GM12891 (cell line): Measurements from ENCODE around the gene EFCAB12.
A peak's percentile ranks its signal among the peaks of the same experiment; 100 is the strongest.

Source experiments
- DNase-seq: peaks from one replicate; pipeline ENCODE4 v3.0.0; 2011; ENCODE audit warnings: low spot score; ENCODE audit not compliant: insufficient read length
- FAIRE-seq: peaks from 2 replicates; lab custom pipeline; 2011; peaks lifted over from hg19 to GRCh38; lab: Jason Lieb, UNC
- PAX5 ChIP-seq: IDR thresholded peaks from 2 replicates; pipeline ENCODE4 v1.6.1; 2011; ENCODE audit warnings: low read length, moderate library complexity, mild to moderate bottlenecking; ENCODE audit not compliant: insufficient read depth, severe bottlenecking
- POLR2A ChIP-seq: IDR thresholded peaks from 2 replicates; pipeline ENCODE4 v1.6.1; 2011; ENCODE audit warnings: low read depth, low read length, control low read depth
- POLR2AphosphoS5 ChIP-seq: IDR thresholded peaks from 2 replicates; pipeline ENCODE4 v1.6.1; 2011; ENCODE audit warnings: low read depth, low read length, control low read depth
- POU2F2 ChIP-seq: IDR thresholded peaks from 2 replicates; pipeline ENCODE4 v1.6.1; 2011; ENCODE audit warnings: low read depth, mild to moderate bottlenecking, control low read depth, low read length, moderate library complexity
- SPI1 ChIP-seq: IDR thresholded peaks from 2 replicates; pipeline ENCODE4 v1.6.1; 2011; ENCODE audit warnings: low read depth, low read length, control low read depth
- TAF1 ChIP-seq: IDR thresholded peaks from 2 replicates; pipeline ENCODE4 v1.6.1; 2011; ENCODE audit warnings: low read depth, low read length, control low read depth

Gene EFCAB12

GRCh38 chr3:129439226-129439816 lies 10.9 kb upstream of the EFCAB12 start:
- FAIRE-seq (no peak), DNase-seq (peak; percentile 38)
- no peak for TF ChIP-seq POLR2AphosphoS5
- TF ChIP-seq SPI1, result peak; percentile 65

- DNase-seq, result no peak
- no peak for FAIRE-seq
- TF ChIP-seq POLR2AphosphoS5, result no peak
- no peak for TF ChIP-seq PAX5
- no peak for TF ChIP-seq POU2F2
- TF ChIP-seq POLR2A, result no peak
- TF ChIP-seq SPI1, result no peak
- no peak for TF ChIP-seq TAF1
These were observed 6.9 kb upstream of the EFCAB12 start for GRCh38 chr3:129435367-129435766.

- TF ChIP-seq POU2F2, result no peak
- TF ChIP-seq POLR2A, result no peak
- no peak for TF ChIP-seq POLR2AphosphoS5
- TF ChIP-seq SPI1, result no peak
- TF ChIP-seq PAX5, result no peak
- TF ChIP-seq TAF1, result no peak
- DNase-seq (no peak), FAIRE-seq (no peak)
These were observed 5.7 kb upstream of the EFCAB12 start for GRCh38 chr3:129434140-129434539.

GRCh38 chr3:129433565-129433964 lies 5.1 kb upstream of the EFCAB12 start:
- TF ChIP-seq POLR2AphosphoS5 (no peak), POLR2A (no peak), PAX5 (no peak), SPI1 (no peak), TAF1 (no peak), POU2F2 (no peak)
- DNase-seq (no peak), FAIRE-seq (no peak)

GRCh38 chr3:129432671-129433070 lies 4.2 kb upstream of the EFCAB12 start:
- FAIRE-seq (no peak), DNase-seq (no peak)
- TF ChIP-seq TAF1 (no peak), POU2F2 (no peak), SPI1 (no peak), PAX5 (no peak), POLR2AphosphoS5 (no peak), POLR2A (no peak)

DNA sequence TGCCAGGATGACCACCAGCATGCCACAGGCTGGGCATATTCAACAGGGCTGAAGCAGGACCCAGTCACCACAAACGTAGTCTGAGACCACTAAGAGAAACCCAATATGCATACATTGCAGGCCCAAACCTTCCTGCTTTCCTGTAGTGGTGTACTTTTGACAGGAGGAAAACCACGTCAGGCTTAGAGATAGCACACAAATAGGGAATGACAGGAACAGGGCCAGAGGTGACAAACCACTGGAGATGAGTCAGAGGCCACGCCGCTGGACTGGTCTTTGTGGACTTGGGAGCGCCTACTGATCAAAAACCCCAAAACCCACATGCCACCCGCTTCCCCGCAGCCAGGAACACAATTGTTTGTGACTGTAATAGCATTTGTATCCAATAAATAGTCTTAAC lies 3.6 kb upstream of the EFCAB12 start:
- no peak for DNase-seq
- TF ChIP-seq POLR2AphosphoS5 (no peak), SPI1 (no peak), PAX5 (no peak), POU2F2 (no peak), POLR2A (no peak), TAF1 (no peak)
- FAIRE-seq, result no peak

DNA sequence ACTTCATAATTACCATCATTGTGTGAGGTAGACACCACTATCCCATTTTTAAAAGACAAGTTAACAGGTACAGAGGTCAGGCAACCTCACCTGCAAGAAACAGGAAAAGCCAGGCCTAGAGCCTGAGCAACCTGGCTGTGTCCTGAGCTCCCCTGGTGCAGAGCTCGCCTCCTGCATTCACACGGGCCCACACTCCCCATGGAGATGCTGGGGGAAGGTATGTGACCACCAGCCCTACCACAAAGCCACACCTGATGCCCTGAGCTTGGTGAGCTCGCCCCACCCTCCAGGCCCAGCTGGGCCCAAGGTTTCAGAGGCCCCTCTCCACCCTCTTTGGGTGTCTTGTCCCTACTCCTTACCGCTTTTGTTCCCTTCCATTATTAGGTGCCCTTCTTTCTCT lies 1.2 kb upstream of the EFCAB12 start:
- FAIRE-seq, result no peak
- TF ChIP-seq POLR2AphosphoS5, result peak; percentile 38; the same call in 1 of the 2 replicates
- TF ChIP-seq TAF1, result no peak
- no peak for TF ChIP-seq PAX5
- DNase-seq, result no peak

DNA sequence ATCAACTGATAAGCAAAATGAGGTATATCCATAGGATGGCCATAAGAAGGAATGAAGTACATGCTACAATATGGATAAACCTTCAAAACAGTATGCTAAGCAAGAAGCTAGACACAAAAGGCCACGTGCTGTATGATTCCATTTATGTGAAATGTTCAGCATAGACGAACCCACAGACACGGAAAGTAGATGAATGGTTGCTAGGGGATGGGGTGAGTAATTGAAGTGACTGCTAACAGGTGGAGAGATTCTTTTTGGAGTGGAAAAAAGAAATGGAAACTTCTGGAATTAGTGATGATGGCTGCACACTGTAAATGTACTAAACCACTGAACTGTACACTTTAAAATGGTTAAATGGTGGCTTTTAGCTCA lies 630 bp upstream of the EFCAB12 start:
- no peak for TF ChIP-seq POLR2AphosphoS5
- FAIRE-seq (peak; percentile 41), DNase-seq (no peak)

DNA sequence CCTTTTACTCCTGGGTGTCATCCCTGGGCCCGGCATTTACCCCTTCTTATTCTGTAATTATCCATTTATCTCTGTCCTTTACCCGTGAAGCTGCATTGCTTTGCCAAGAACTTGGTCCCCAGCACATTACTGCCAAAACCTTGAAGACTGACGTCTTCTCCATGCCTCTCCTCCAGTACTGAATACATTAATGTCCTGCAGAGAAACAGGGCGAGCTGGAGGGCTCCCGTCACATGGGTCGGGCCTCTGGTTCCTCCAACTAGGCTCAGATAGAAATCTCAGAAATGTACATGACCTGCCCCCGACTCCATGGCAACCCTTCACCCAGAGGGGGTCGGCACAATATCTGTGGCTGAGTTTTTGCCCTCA lies 445 bp downstream of the EFCAB12 start:
- no peak for FAIRE-seq

DNA sequence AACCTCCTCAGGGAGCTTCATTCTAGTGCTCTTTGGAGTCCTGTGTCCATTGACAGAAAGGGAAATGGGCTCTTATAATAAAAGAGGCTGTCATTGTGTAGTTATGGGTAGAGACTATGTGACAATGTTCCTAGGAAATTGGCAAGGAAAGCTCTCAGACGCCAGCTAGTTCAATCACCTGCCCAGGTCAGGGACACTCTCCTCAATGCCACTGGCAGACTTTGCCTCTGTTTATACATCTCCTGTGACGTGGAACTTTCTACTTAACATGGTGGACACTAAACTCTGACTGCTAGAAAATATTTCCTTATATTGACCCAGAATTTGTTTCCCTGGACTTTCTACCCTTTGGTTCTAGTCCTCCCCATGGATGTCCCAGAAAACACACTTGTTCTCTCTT lies 2.8 kb downstream of the EFCAB12 start:
- no peak for FAIRE-seq
- TF ChIP-seq POU2F2 (no peak), POLR2A (no peak)

More for the DNA sequence above, 445 bp downstream of the EFCAB12 start:
- no peak for DNase-seq
- TF ChIP-seq PAX5 (no peak), POLR2A (no peak), POU2F2 (no peak), POLR2AphosphoS5 (no peak), TAF1 (no peak), SPI1 (no peak)

DNA sequence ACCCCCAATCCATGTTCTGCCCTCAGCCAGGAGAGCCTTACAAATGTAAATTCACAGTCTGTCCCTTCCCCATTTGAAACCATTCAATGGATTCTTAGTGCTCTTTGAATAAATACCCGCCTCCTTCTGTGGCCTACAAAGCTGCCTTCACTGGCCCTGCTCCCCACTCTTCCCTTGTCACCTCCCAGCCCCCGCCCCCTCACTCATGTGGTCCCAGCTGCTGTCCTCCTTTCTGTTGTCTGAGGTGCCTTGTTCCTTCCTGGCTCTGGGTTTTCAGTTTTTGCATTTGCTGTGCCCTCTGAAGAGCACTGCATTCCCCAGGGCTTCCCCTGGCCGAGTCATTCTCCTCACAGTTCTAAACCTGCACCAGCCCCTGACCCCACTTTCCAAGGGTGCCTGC lies 3.2 kb downstream of the EFCAB12 start:
- no peak for FAIRE-seq
- DNase-seq, result no peak
- TF ChIP-seq POU2F2, result no peak
- TF ChIP-seq POLR2AphosphoS5, result no peak
- TF ChIP-seq TAF1, result no peak
- TF ChIP-seq POLR2A, result no peak
- no peak for TF ChIP-seq SPI1
- TF ChIP-seq PAX5, result no peak

More for the DNA sequence above, 2.8 kb downstream of the EFCAB12 start:
- no peak for DNase-seq
